Nucleus accumbens (tissue), 56 donors: Measurements from ENCODE around the gene MCRIP2.

Experiments used
- DNase-seq, 56 donors: peaks; one replicate each; lab custom pipeline; 2025; lab: John Stamatoyannopoulos, UW

MCRIP2 gene

GRCh38 chr16:646679-647172 lies 5.1 kb downstream of the MCRIP2 start:
- DNase-seq: no peak

GRCh38 chr16:647173-647902 lies 5.7 kb downstream of the MCRIP2 start:
- peak in 2 of 56 donors; percentile 11 to 14 for DNase-seq

GRCh38 chr16:648071-648780 lies 6.6 kb downstream of the MCRIP2 start:
- DNase-seq: peak in 5 of 56 donors; percentile 3 to 43 (median 13)

GRCh38 chr16:648781-649589 lies 7.4 kb downstream of the MCRIP2 start, which contains the start of gene WDR90:
TSS of gene WDR90 (plus strand) at chr16:649365. CDS start at chr16:649417, 52 bp downstream.
- DNase-seq: peak; percentile 39 to 97 (median 88)

GRCh38 chr16:649631-650030 lies 8.0 kb downstream of the MCRIP2 start:
- no peak for DNase-seq

- no peak for DNase-seq
Observed at GRCh38 chr16:651844-652243, 10.2 kb downstream of the MCRIP2 start.

GRCh38 chr16:652454-653305 lies 11.1 kb downstream of the MCRIP2 start:
- DNase-seq: no peak

GRCh38 chr16:654034-654433 lies 12.4 kb downstream of the MCRIP2 start:
- DNase-seq: no peak

- no peak for DNase-seq
Observed at GRCh38 chr16:657487-657886, 15.9 kb downstream of the MCRIP2 start.

- no peak for DNase-seq
Observed at GRCh38 chr16:658679-659571, 17.3 kb downstream of the MCRIP2 start.

- no peak for DNase-seq
Observed at GRCh38 chr16:659618-660017, 18.0 kb downstream of the MCRIP2 start.

GRCh38 chr16:660132-660458 lies 18.5 kb downstream of the MCRIP2 start:
- DNase-seq: no peak

- DNase-seq: peak in 54 of 56 donors; percentile 30 to 90 (median 76)
Observed at GRCh38 chr16:660459-661183, 19.0 kb downstream of the MCRIP2 start.

GRCh38 chr16:661184-661821 lies 19.7 kb downstream of the MCRIP2 start:
- peak in 1 of 56 donors; percentile 48 for DNase-seq

GRCh38 chr16:662095-662494 lies 20.5 kb downstream of the MCRIP2 start:
- DNase-seq: no peak

- no peak for DNase-seq
Observed at GRCh38 chr16:662597-662996, 21.0 kb downstream of the MCRIP2 start.

GRCh38 chr16:666572-666971 lies 24.9 kb downstream of the MCRIP2 start:
- DNase-seq: no peak
